OCI-LY3 (cell line): ENCODE results near the gene JCHAIN.

Source experiments
- EZH2phosphoT487 ChIP-seq: fragments of 200-600 bp; shearing (Covaris generic); IDR thresholded peaks from 2 replicates; pipeline ENCODE4 v1.6.1; 2018; ENCODE audit warnings: antibody characterized with exemption, mixed run types, low read depth
- TF ChIP-seq, protein P1 (sequence below): fragments of 200-600, 300-600 bp; sonication (generic); IDR thresholded peaks from 2 replicates; pipeline ENCODE4 v1.5.1; 2014; ENCODE audit warnings: antibody characterized with exemption, low read length, low read depth

DNA sequence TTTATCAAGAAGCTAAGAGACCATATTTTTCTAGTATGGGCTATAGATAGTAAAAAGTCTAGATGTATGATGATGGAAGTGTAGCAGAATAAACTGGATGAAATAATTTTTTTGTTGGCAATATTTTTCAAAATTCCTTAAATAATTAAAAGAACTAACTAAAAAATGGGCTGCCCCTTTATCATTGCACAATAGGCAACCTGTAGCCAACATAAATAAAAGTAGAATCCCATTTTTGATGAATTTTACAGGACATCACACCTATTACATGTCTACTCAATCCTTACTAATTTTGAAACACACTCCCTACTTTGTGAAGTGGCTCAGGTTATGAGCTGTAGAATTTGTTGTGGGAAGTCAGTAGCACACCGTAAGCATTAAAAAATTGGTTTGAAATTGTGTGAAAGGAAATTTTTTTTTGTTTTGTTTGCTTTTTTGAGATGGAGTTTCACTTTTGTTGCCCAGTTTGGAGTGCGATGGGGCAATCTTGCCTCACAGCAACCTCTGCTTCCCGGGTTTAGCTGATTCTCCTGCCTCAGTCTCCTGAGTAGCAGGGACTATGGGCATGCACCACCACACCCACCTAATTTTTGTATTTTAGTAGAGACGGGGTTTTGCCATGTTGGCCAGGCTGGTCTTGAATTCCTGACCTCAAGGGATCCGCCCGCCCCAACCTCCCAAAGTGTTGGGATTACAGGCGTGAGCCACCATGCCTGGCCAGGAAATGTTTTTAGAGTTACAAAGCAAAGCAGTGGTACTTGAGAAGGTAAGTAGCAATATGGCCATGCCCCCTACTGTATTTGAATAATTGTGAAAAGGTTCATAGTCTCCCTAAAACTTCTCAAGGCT lies 46.5 kb upstream of the JCHAIN start:
- TF ChIP-seq, protein P1, sequence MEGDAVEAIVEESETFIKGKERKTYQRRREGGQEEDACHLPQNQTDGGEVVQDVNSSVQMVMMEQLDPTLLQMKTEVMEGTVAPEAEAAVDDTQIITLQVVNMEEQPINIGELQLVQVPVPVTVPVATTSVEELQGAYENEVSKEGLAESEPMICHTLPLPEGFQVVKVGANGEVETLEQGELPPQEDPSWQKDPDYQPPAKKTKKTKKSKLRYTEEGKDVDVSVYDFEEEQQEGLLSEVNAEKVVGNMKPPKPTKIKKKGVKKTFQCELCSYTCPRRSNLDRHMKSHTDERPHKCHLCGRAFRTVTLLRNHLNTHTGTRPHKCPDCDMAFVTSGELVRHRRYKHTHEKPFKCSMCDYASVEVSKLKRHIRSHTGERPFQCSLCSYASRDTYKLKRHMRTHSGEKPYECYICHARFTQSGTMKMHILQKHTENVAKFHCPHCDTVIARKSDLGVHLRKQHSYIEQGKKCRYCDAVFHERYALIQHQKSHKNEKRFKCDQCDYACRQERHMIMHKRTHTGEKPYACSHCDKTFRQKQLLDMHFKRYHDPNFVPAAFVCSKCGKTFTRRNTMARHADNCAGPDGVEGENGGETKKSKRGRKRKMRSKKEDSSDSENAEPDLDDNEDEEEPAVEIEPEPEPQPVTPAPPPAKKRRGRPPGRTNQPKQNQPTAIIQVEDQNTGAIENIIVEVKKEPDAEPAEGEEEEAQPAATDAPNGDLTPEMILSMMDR: no peak
- TF ChIP-seq EZH2phosphoT487: no peak
